Naive thymus-derived CD4-positive, alpha-beta T cell (primary cell): ENCODE measurements around the gene STK17B. TPM values are rescaled to one million over a fixed set of nuclear protein-coding genes. Genes with fewer than 3 reads are reported as not detected.

ENCODE experiments used
- ATAC-seq: fragments of 150-1000 bp; cut with Tn5 transposase; 2 replicates; pipeline ENCODE4 v1.10.0; 2021; ENCODE audit warnings: mild to moderate bottlenecking, moderate library complexity
- CTCF ChIA-PET: fragments of 350-600 bp; sonication (Branson Sonifier 250); formaldehyde crosslinking; loops from one replicate; lab custom pipeline; 2021; ENCODE audit warnings: antibody characterized with exemption; lab: Charles Lee
- POLR2A ChIA-PET: fragments of 350-600 bp; sonication (Branson Sonifier 250); formaldehyde crosslinking; loops from one replicate; lab custom pipeline; 2021; ENCODE audit warnings: antibody characterized with exemption, inconsistent platforms; lab: Charles Lee
- DNase-seq, 9 donors: peaks; one replicate each; pipeline versions ENCODE4 v3.0.0 to v3.0.0-alpha.2; 2020 to 2022; ENCODE audit warnings: mixed read lengths in 1 of 9
- H3K27ac ChIP-seq: one replicate; pipeline ENCODE4 v1.7.0; 2013; ENCODE audit warnings: mild to moderate bottlenecking, low read depth, low read length, moderate library complexity
- H3K27me3 ChIP-seq, 2 donors: one replicate each; pipeline ENCODE4 v1.7.0; 2013; ENCODE audit warnings: low read length in 2 of 2, mild to moderate bottlenecking in 2 of 2, moderate library complexity in 2 of 2; ENCODE audit not compliant: control insufficient read depth in 2 of 2, insufficient read depth in 2 of 2
- H3K36me3 ChIP-seq, 3 experiments: 1 replicate in 2 of 3; 2 replicates in 1 of 3; pipeline ENCODE4 v1.7.0; 2013; ENCODE audit warnings: low read length in 3 of 3, mild to moderate bottlenecking in 3 of 3, moderate library complexity in 1 of 3; ENCODE audit not compliant: insufficient read depth in 3 of 3, control insufficient read depth in 2 of 3
- H3K4me1 ChIP-seq, 2 donors: one replicate each; pipeline ENCODE4 v1.7.0; 2013; ENCODE audit warnings: low read length in 2 of 2, mild to moderate bottlenecking in 2 of 2, moderate library complexity in 1 of 2; ENCODE audit not compliant: control insufficient read depth in 2 of 2, insufficient read depth in 2 of 2
- H3K4me3 ChIP-seq: 2 replicates; pipeline ENCODE4 v1.7.0; 2013; ENCODE audit warnings: mild to moderate bottlenecking, low read length
- H3K9me3 ChIP-seq, 3 experiments: 1 replicate in 2 of 3; 2 replicates in 1 of 3; pipeline ENCODE4 v1.7.0; 2013; ENCODE audit warnings: low read length in 3 of 3; ENCODE audit not compliant: control insufficient read depth in 2 of 3
- H3K27ac Mint-ChIP-seq, 9 donors: one replicate each; pipeline ENCODE4 v1.8.0; 2020 to 2022; ENCODE audit warnings: mixed read lengths in 9 of 9, mild to moderate bottlenecking in 8 of 9, moderate library complexity in 5 of 9, inconsistent platforms in 2 of 9
- H3K27me3 Mint-ChIP-seq, 5 donors: one replicate each; pipeline ENCODE4 v1.8.0; 2021 to 2022; ENCODE audit warnings: mixed read lengths in 5 of 5, mild to moderate bottlenecking in 1 of 5
- H3K36me3 Mint-ChIP-seq, 5 donors: one replicate each; pipeline ENCODE4 v1.8.0; 2020 to 2022; ENCODE audit warnings: mixed read lengths in 5 of 5, mild to moderate bottlenecking in 3 of 5, inconsistent platforms in 1 of 5
- H3K4me1 Mint-ChIP-seq, 7 donors: one replicate each; pipeline ENCODE4 v1.8.0; 2020 to 2022; ENCODE audit warnings: mixed read lengths in 7 of 7, mild to moderate bottlenecking in 3 of 7, inconsistent platforms in 1 of 7
- H3K4me3 Mint-ChIP-seq, 10 donors: one replicate each; pipeline ENCODE4 v1.8.0; 2020 to 2022; ENCODE audit warnings: mild to moderate bottlenecking in 10 of 10, mixed read lengths in 10 of 10, moderate library complexity in 6 of 10, inconsistent platforms in 2 of 10
- H3K9me3 Mint-ChIP-seq, 11 donors: one replicate each; pipeline ENCODE4 v1.8.0; 2020 to 2022; ENCODE audit warnings: mixed read lengths in 11 of 11, mild to moderate bottlenecking in 4 of 11, inconsistent platforms in 1 of 11, moderate library complexity in 1 of 11
- intact Hi-C, 2 donors: fragments of 100-400 bp; cut with micrococcal nuclease; formaldehyde crosslinking; loops; one replicate each; pipeline ENCODE4 v1.15.1; 2023
- polyA plus RNA-seq, 2 donors: library from polyadenylated mRNA; unstranded; fragments of 300-500 nt; fragmentation: Illumina TruSeq; gene quantifications; one replicate each; pipeline ENCODE4 v1.2.3, GENCODE V29; 2021
- total RNA-seq, 6 experiments: library from RNA in 5 of 6; stranded (reverse) in 5 of 6; gene quantifications; 1 replicate in 5 of 6; 2 replicates in 1 of 6; pipeline ENCODE4 v1.2.3 and lab custom pipeline; 2021 to 2026

The STK17B gene
- total and polyA plus RNA-seq, 7 experiments from 2014 or later, result 66.0 to 513 (median 293) TPM

GRCh38 chr2:196177124-196177523, 5.7 kb upstream of the STK17B start:
- H3K9me3 Mint-ChIP-seq, result peaks cover 0 to 4% (median 0%) of the 10 kb centered on the region in 11 donors
- ChIA-PET CTCF (interaction anchor here (0.6 to 3.6 kb wide), 12 partner anchors 8 to 99 kb away, joined by 3 to 22 read pairs (median 4); no protein-coding TSS in a partner anchor), POLR2A (interaction anchor here (0.7 to 11.0 kb wide), 19 partner anchors 8 to 642 kb away, joined by 3 to 359 read pairs (median 12); no protein-coding TSS in a partner anchor)
- H3K27me3 ChIP-seq, result no peaks in the 10 kb centered on the region
- intact Hi-C loops, result loop anchor here (2.0 to 10.0 kb wide), 8 partner anchors 14 to 1318 kb away; partner anchors contain the start of genes HSPD1 (in 1 of the 2), PGAP1 (in 1 of the 2) and SF3B1 (in 1 of the 2)
- peak overlapping the region; percentile 3 to 98 (median 88) for H3K4me3 Mint-ChIP-seq
- peak overlapping the region; percentile 89 to 96 (median 94) for H3K27ac Mint-ChIP-seq
- DNase-seq (no peak), ATAC-seq (no peak)
- H3K36me3 ChIP-seq, result no peaks in the 10 kb centered on the region
- peaks cover 0 to 2% (median 0%) of the 10 kb centered on the region in 5 donors for H3K27me3 Mint-ChIP-seq
- H3K9me3 ChIP-seq, result no peaks in the 10 kb centered on the region
- H3K4me1 ChIP-seq, result peaks cover 77 to 79% of the 10 kb centered on the region in 2 donors
- H3K27ac ChIP-seq, result peak overlapping the region; percentile 94
- peaks cover 51 to 94% (median 86%) of the 10 kb centered on the region in 7 donors for H3K4me1 Mint-ChIP-seq
- H3K36me3 Mint-ChIP-seq, result peaks cover 0 to 23% (median 0%) of the 10 kb centered on the region in 5 donors
- H3K4me3 ChIP-seq, result peak overlapping the region; percentile 26

- H3K27ac Mint-ChIP-seq, result peak overlapping the region; percentile 89 to 96 (median 94)
- Histone ChIP-seq H3K9me3 (no peaks in the 10 kb centered on the region), H3K4me3 (peak overlapping the region; percentile 38), H3K27ac (peak overlapping the region; percentile 94), H3K4me1 (peaks cover 69 to 74% of the 10 kb centered on the region in 2 donors), H3K27me3 (no peaks in the 10 kb centered on the region), H3K36me3 (peaks cover 0 to 1% (median 0%) of the 10 kb centered on the region in 3 experiments)
- intact Hi-C loops, result loop anchor here (1.0 to 10.0 kb wide), 16 partner anchors 8 to 1319 kb away; partner anchors contain the start of genes HSPD1 (in 1 of the 2), PGAP1 (in 1 of the 2) and SF3B1 (in 1 of the 2)
- ATAC-seq (peak; percentile 71), DNase-seq (peak; percentile 57 to 97 (median 93))
- CTCF ChIA-PET, result interaction anchor here (0.5 to 3.6 kb wide), 16 partner anchors 9 to 100 kb away, joined by 3 to 22 read pairs (median 4); no protein-coding TSS in a partner anchor
- H3K27me3 Mint-ChIP-seq, result peaks cover 0 to 2% (median 0%) of the 10 kb centered on the region in 5 donors
- H3K4me1 Mint-ChIP-seq, result peaks cover 44 to 85% (median 79%) of the 10 kb centered on the region in 7 donors
- H3K4me3 Mint-ChIP-seq, result peak overlapping the region; percentile 20 to 98 (median 88)
- peaks cover 0 to 5% (median 0%) of the 10 kb centered on the region in 11 donors for H3K9me3 Mint-ChIP-seq
- peaks cover 0 to 22% (median 0%) of the 10 kb centered on the region in 5 donors for H3K36me3 Mint-ChIP-seq
- POLR2A ChIA-PET, result interaction anchor here (0.5 to 11.0 kb wide), 22 partner anchors 9 to 642 kb away, joined by 3 to 359 read pairs (median 11); no protein-coding TSS in a partner anchor
These were observed 4.9 kb upstream of the STK17B start for GRCh38 chr2:196176142-196176738.

GRCh38 chr2:196174404-196174803, 3.0 kb upstream of the STK17B start:
- Histone ChIP-seq H3K27ac (peak overlapping the region; percentile 94), H3K27me3 (no peaks in the 10 kb centered on the region), H3K9me3 (no peaks in the 10 kb centered on the region), H3K4me1 (peaks cover 56 to 65% of the 10 kb centered on the region in 2 donors), H3K36me3 (peaks cover 0 to 19% (median 5%) of the 10 kb centered on the region in 3 experiments), H3K4me3 (peak overlapping the region; percentile 11)
- Mint-ChIP-seq H3K27me3 (peaks cover 0 to 2% (median 0%) of the 10 kb centered on the region in 5 donors), H3K27ac (peak overlapping the region; percentile 80 to 96 (median 93)), H3K4me1 (peaks cover 31 to 69% (median 64%) of the 10 kb centered on the region in 7 donors), H3K9me3 (peaks cover 0 to 5% (median 0%) of the 10 kb centered on the region in 11 donors), H3K36me3 (peaks cover 9 to 28% (median 13%) of the 10 kb centered on the region in 5 donors), H3K4me3 (peak overlapping the region; percentile 79 to 98 (median 85))
- intact Hi-C loops, result loop anchor here (5.0 to 10.0 kb wide), 8 partner anchors 517 to 1320 kb away; partner anchors contain the start of genes HSPD1 (in 1 of the 2), PGAP1 (in 1 of the 2), SF3B1 (in 1 of the 2) and SLC39A10 (in 1 of the 2)
- ATAC-seq (no peak), DNase-seq (no peak)
- POLR2A ChIA-PET, result interaction anchor here (0.7 to 11.0 kb wide), 21 partner anchors 9 to 116 kb away, joined by 3 to 359 read pairs (median 5); no protein-coding TSS in a partner anchor
- CTCF ChIA-PET, result interaction anchor here (0.7 to 2.3 kb wide), 3 partner anchors 15 to 96 kb away, joined by 3 to 6 read pairs (median 5); no protein-coding TSS in a partner anchor

- peaks cover 0 to 25% (median 5%) of the 10 kb centered on the region in 3 experiments for H3K36me3 ChIP-seq
- no peak for ATAC-seq
- Mint-ChIP-seq H3K27me3 (peaks cover 0 to 2% (median 0%) of the 10 kb centered on the region in 5 donors), H3K4me1 (peaks cover 25 to 60% (median 55%) of the 10 kb centered on the region in 7 donors), H3K27ac (peak overlapping the region; percentile 80 to 96 (median 93)), H3K36me3 (peaks cover 10 to 32% (median 18%) of the 10 kb centered on the region in 5 donors), H3K4me3 (peak overlapping the region; percentile 79 to 98 (median 85)), H3K9me3 (peaks cover 0 to 5% (median 0%) of the 10 kb centered on the region in 11 donors)
- ChIA-PET CTCF (no interaction called here), POLR2A (interaction anchor here (0.6 to 11.0 kb wide), 10 partner anchors 9 to 88 kb away, joined by 3 to 359 read pairs (median 38); no protein-coding TSS in a partner anchor)
- no peaks in the 10 kb centered on the region for H3K27me3 ChIP-seq
- H3K4me1 ChIP-seq, result peaks cover 47 to 56% of the 10 kb centered on the region in 2 donors
- H3K4me3 ChIP-seq, result peak overlapping the region; percentile 78
- H3K27ac ChIP-seq, result peak overlapping the region; percentile 94
- no peaks in the 10 kb centered on the region for H3K9me3 ChIP-seq
- intact Hi-C loops, result loop anchor here (5.0 to 10.0 kb wide), 8 partner anchors 516 to 1321 kb away; partner anchors contain the start of genes HSPD1 (in 1 of the 2), PGAP1 (in 1 of the 2), SF3B1 (in 1 of the 2) and SLC39A10 (in 1 of the 2)
- DNase-seq, result no peak
These were observed 2.1 kb upstream of the STK17B start for GRCh38 chr2:196173505-196173904.

- CTCF ChIA-PET, result interaction anchor here (0.7 kb wide), 1 partner anchor 15 kb away, joined by 3 read pairs; no protein-coding TSS in a partner anchor
- H3K4me3 Mint-ChIP-seq, result peak overlapping the region; percentile 79 to 98 (median 85)
- no peaks in the 10 kb centered on the region for H3K9me3 ChIP-seq
- DNase-seq, result no peak
- peaks cover 0 to 25% (median 5%) of the 10 kb centered on the region in 3 experiments for H3K36me3 ChIP-seq
- intact Hi-C loops, result loop anchor here (1.0 to 10.0 kb wide), 10 partner anchors 47 to 1322 kb away; partner anchors contain the start of genes HSPD1 (in 1 of the 2), PGAP1 (in 1 of the 2), SF3B1 (in 1 of the 2) and SLC39A10 (in 1 of the 2)
- H3K9me3 Mint-ChIP-seq, result peaks cover 0 to 5% (median 0%) of the 10 kb centered on the region in 11 donors
- ATAC-seq, result no peak
- no peaks in the 10 kb centered on the region for H3K27me3 ChIP-seq
- peaks cover 23 to 54% (median 49%) of the 10 kb centered on the region in 7 donors for H3K4me1 Mint-ChIP-seq
- peak overlapping the region; percentile 80 to 96 (median 93) for H3K27ac Mint-ChIP-seq
- peaks cover 10 to 36% (median 21%) of the 10 kb centered on the region in 5 donors for H3K36me3 Mint-ChIP-seq
- POLR2A ChIA-PET, result interaction anchor here (0.6 to 11.0 kb wide), 8 partner anchors 10 to 104 kb away, joined by 3 to 359 read pairs (median 18); no protein-coding TSS in a partner anchor
- H3K27me3 Mint-ChIP-seq, result peaks cover 0 to 2% (median 0%) of the 10 kb centered on the region in 5 donors
- H3K27ac ChIP-seq, result peak overlapping the region; percentile 94
- H3K4me3 ChIP-seq, result peak overlapping the region; percentile 78
- H3K4me1 ChIP-seq, result peaks cover 44 to 51% of the 10 kb centered on the region in 2 donors
These were observed 1.6 kb upstream of the STK17B start for GRCh38 chr2:196172951-196173350.
